CD4-positive, alpha-beta T cell (primary cell): ENCODE measurements around the gene E2F4. TPM values are rescaled to one million over a fixed set of nuclear protein-coding genes. Genes with fewer than 3 reads are reported as not detected.

Source experiments
- ATAC-seq: fragments of 200-7000 bp; cut with Tn5 transposase; one replicate; pipeline ENCODE4 v1.10.0; 2022; ENCODE audit warnings: mild to moderate bottlenecking; ENCODE audit not compliant: poor library complexity
- CTCF ChIA-PET: fragments of 350-600 bp; sonication (Branson Sonifier 250); formaldehyde crosslinking; loops from one replicate; lab custom pipeline; 2021; ENCODE audit warnings: antibody characterized with exemption, inconsistent platforms; lab: Charles Lee
- POLR2A ChIA-PET: fragments of 350-600 bp; sonication (Branson Sonifier 250); formaldehyde crosslinking; loops from one replicate; lab custom pipeline; 2021; ENCODE audit warnings: antibody characterized with exemption, inconsistent platforms; lab: Charles Lee
- DNase-seq, 14 experiments: peaks; one replicate each; pipeline ENCODE4 v3.0.0-alpha.2; 2013 to 2020; ENCODE audit warnings: mixed read lengths in 2 of 14
- H3K27ac ChIP-seq, 2 donors: one replicate each; pipeline versions ENCODE4 v1.5.1 to v1.7.0; 2013; ENCODE audit warnings: low read length in 2 of 2, low read depth in 1 of 2, mild to moderate bottlenecking in 1 of 2
- H3K27me3 ChIP-seq, 2 experiments: 1 replicate in 1 of 2; 2 replicates in 1 of 2; pipeline versions ENCODE4 v1.6.1 to v1.7.0; 2013; ENCODE audit warnings: low read length in 2 of 2, control low read depth in 1 of 2, mild to moderate bottlenecking in 1 of 2, moderate library complexity in 1 of 2; ENCODE audit not compliant: insufficient read depth in 2 of 2, control insufficient read depth in 1 of 2
- H3K36me3 ChIP-seq: one replicate; pipeline ENCODE4 v1.6.1; 2013; ENCODE audit warnings: low read length, control low read depth; ENCODE audit not compliant: insufficient read depth
- H3K4me1 ChIP-seq: one replicate; pipeline ENCODE4 v1.6.1; 2013; ENCODE audit warnings: low read length, control low read depth; ENCODE audit not compliant: insufficient read depth
- H3K4me3 ChIP-seq: one replicate; pipeline ENCODE4 v1.5.1; 2013; ENCODE audit warnings: mild to moderate bottlenecking, low read length, moderate library complexity
- H3K9me3 ChIP-seq, 2 experiments: 1 replicate in 1 of 2; 2 replicates in 1 of 2; pipeline versions ENCODE4 v1.6.1 to v1.7.0; 2013; ENCODE audit warnings: low read length in 2 of 2, mild to moderate bottlenecking in 2 of 2, control low read depth in 1 of 2, moderate library complexity in 1 of 2; ENCODE audit not compliant: control insufficient read depth in 1 of 2, insufficient read depth in 1 of 2
- H3K27ac Mint-ChIP-seq: one replicate; pipeline ENCODE4 v1.8.0; 2020; ENCODE audit warnings: mixed read lengths
- H3K27me3 Mint-ChIP-seq: one replicate; pipeline ENCODE4 v1.8.0; 2021; ENCODE audit warnings: mixed read lengths
- H3K36me3 Mint-ChIP-seq: one replicate; pipeline ENCODE4 v1.8.0; 2021; ENCODE audit warnings: low read depth, mixed read lengths
- H3K4me1 Mint-ChIP-seq: one replicate; pipeline ENCODE4 v1.8.0; 2021; ENCODE audit warnings: low read depth, mixed read lengths
- H3K4me3 Mint-ChIP-seq: one replicate; pipeline ENCODE4 v1.8.0; 2020; ENCODE audit warnings: mild to moderate bottlenecking, mixed read lengths
- H3K9me3 Mint-ChIP-seq: one replicate; pipeline ENCODE4 v1.8.0; 2020; ENCODE audit warnings: mixed read lengths
- intact Hi-C, 2 experiments: fragments of 100-400 bp; cut with DNase I in 1 of 2; cut with micrococcal nuclease in 1 of 2; formaldehyde crosslinking; loops; one replicate each; pipeline versions ENCODE4 v1.15.1 to v1.9.0; 2023 to 2025; cut with DNase I, micrococcal nuclease
- total RNA-seq, 174 experiments: library from RNA in 2 of 174; stranded (reverse) in 2 of 174; gene quantifications; one replicate each; pipeline ENCODE4 v1.2.3 and lab custom pipeline; 2021 to 2026
- TF ChIP-seq, protein P1 (sequence below): fragments of 200-600 bp; IDR thresholded peaks from one replicate; pipeline ENCODE4 v1.8.0; 2022; ENCODE audit warnings: antibody characterized with exemption, mild to moderate bottlenecking

The E2F4 gene
- total RNA-seq, 2 experiments from 2014 or later: 50.9 to 56.1 TPM

DNA sequence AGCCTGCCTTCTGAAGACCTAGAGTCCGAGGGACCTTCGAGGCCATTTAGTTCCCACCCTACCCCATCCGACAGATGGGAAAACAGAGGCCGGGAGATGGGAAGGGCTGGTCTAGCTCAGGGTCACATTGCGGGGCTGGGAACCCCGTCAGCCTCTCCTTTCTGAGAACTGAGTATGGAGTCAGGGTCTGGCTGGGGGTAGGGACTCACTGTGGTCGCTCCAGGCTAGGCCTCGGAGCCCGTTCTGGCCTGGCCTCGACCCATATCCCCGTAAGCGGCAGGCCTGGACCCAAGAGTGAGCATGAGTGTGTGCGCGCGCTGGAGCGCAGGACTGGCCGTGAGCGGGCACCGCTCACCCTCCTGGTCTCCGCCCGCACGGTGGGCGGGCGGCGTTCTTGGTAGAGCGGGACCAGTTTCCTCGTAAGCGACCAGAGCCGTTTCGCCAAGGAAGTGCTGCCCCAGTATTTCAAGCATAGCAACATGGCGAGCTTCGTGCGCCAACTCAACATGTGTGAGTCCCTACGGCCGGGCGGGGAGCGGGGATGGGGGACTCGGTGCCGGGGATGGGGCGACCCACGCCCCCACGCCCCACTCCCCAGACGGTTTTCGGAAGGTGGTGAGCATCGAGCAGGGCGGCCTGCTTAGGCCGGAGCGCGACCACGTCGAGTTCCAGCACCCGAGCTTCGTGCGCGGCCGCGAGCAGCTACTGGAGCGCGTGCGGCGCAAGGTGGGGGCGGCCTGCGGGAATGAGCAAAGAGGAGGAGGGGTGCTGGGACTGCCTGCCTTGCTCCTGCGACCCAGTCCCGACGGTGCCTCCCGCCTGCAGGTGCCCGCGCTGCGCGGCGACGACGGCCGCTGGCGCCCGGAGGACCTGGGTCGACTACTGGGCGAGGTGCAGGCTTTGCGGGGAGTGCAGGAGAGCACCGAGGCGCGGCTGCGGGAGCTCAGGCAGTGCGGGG, 26.6 kb upstream of the E2F4 start:
- POLR2A ChIA-PET: interaction anchor here (1.3 to 2.2 kb wide), 2 partner anchors 10 to 15 kb away, joined by 4 to 8 read pairs; partner anchors contain the start of gene B3GNT9
- TF ChIP-seq, protein P1, sequence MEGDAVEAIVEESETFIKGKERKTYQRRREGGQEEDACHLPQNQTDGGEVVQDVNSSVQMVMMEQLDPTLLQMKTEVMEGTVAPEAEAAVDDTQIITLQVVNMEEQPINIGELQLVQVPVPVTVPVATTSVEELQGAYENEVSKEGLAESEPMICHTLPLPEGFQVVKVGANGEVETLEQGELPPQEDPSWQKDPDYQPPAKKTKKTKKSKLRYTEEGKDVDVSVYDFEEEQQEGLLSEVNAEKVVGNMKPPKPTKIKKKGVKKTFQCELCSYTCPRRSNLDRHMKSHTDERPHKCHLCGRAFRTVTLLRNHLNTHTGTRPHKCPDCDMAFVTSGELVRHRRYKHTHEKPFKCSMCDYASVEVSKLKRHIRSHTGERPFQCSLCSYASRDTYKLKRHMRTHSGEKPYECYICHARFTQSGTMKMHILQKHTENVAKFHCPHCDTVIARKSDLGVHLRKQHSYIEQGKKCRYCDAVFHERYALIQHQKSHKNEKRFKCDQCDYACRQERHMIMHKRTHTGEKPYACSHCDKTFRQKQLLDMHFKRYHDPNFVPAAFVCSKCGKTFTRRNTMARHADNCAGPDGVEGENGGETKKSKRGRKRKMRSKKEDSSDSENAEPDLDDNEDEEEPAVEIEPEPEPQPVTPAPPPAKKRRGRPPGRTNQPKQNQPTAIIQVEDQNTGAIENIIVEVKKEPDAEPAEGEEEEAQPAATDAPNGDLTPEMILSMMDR: no peak
- ATAC-seq (no peak), DNase-seq (peak in 1 of 14 experiments; percentile 27)
- H3K9me3 ChIP-seq: peaks cover 0 to 33% of the 10 kb centered on the region in 2 experiments
- H3K4me3 ChIP-seq: no peak overlapping the region
- Mint-ChIP-seq H3K27me3 (peaks cover 83% of the 10 kb centered on the region), H3K27ac (no peak overlapping the region), H3K36me3 (peaks cover 6% of the 10 kb centered on the region), H3K9me3 (no peaks in the 10 kb centered on the region), H3K4me1 (peaks cover 32% of the 10 kb centered on the region), H3K4me3 (peak overlapping the region; percentile 11)
- peaks cover 73 to 83% of the 10 kb centered on the region in 2 experiments for H3K27me3 ChIP-seq
- intact Hi-C loops: no loop called here
- CTCF ChIA-PET: interaction anchor here (2.7 kb wide), 1 partner anchor 10 kb away, joined by 12 read pairs; no protein-coding TSS in a partner anchor
- no peaks in the 10 kb centered on the region for H3K36me3 ChIP-seq
- H3K27ac ChIP-seq: no peak overlapping the region
- H3K4me1 ChIP-seq: peaks cover 68% of the 10 kb centered on the region

GRCh38 chr16:67166110-67166547, 25.8 kb upstream of the E2F4 start:
- Mint-ChIP-seq H3K27ac (no peak overlapping the region), H3K9me3 (no peaks in the 10 kb centered on the region), H3K4me1 (peaks cover 30% of the 10 kb centered on the region), H3K27me3 (peaks cover 81% of the 10 kb centered on the region), H3K36me3 (no peaks in the 10 kb centered on the region), H3K4me3 (no peak overlapping the region)
- ChIA-PET CTCF (no interaction called here), POLR2A (interaction anchor here (1.2 kb wide), 2 partner anchors 14 to 19 kb away, joined by 4 to 5 read pairs; no protein-coding TSS in a partner anchor)
- no peak overlapping the region for H3K4me3 ChIP-seq
- ATAC-seq (no peak), DNase-seq (peak in 1 of 14 experiments; percentile 11)
- no peaks in the 10 kb centered on the region for H3K36me3 ChIP-seq
- TF ChIP-seq, protein P1: no peak
- intact Hi-C loops: no loop called here
- peaks cover 66% of the 10 kb centered on the region for H3K4me1 ChIP-seq
- peaks cover 0 to 33% of the 10 kb centered on the region in 2 experiments for H3K9me3 ChIP-seq
- peaks cover 78 to 90% of the 10 kb centered on the region in 2 experiments for H3K27me3 ChIP-seq
- H3K27ac ChIP-seq: no peak overlapping the region

DNA sequence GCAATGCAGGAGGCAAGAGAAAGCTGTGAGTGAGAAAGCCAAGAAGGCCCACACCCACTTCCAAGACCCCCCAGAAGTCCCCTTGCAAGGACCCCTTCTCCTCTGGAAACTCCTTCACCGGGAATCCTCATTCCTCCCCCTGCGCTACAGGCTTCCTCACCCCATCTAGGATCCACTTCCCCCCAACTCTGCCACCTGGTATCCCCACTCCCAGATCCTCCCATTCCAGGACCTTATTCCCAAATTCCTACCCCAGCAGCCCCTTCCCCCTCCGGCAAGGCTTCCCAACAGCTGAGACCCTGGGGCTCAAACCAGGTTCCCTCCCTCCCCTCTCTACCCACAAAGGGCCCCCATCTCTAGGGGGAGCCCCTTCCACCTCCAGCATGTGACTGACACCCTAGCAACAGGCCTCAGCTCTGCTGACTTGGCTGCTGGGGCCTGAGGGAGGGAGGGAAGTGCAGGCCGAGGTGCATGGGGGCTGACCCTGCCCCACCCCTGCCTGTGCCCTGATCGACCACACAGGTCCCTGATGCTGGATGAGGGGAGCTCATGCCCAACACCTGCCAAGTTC, 25.3 kb upstream of the E2F4 start:
- H3K36me3 Mint-ChIP-seq: no peaks in the 10 kb centered on the region
- H3K27ac ChIP-seq: no peak overlapping the region
- H3K27ac Mint-ChIP-seq: no peak overlapping the region
- ChIA-PET POLR2A (interaction anchor here (1.2 kb wide), 2 partner anchors 14 to 18 kb away, joined by 4 to 5 read pairs; no protein-coding TSS in a partner anchor), CTCF (no interaction called here)
- H3K4me1 ChIP-seq: peaks cover 61% of the 10 kb centered on the region
- H3K4me3 Mint-ChIP-seq: no peak overlapping the region
- peaks cover 35% of the 10 kb centered on the region for H3K4me1 Mint-ChIP-seq
- intact Hi-C loops: no loop called here
- no peak overlapping the region for H3K4me3 ChIP-seq
- H3K27me3 ChIP-seq: peaks cover 77 to 91% of the 10 kb centered on the region in 2 experiments
- ATAC-seq (no peak), DNase-seq (peak in 1 of 14 experiments; percentile 12)
- H3K36me3 ChIP-seq: no peaks in the 10 kb centered on the region
- peaks cover 82% of the 10 kb centered on the region for H3K27me3 Mint-ChIP-seq
- H3K9me3 Mint-ChIP-seq: no peaks in the 10 kb centered on the region
- H3K9me3 ChIP-seq: peaks cover 0 to 33% of the 10 kb centered on the region in 2 experiments
- TF ChIP-seq, protein P1: no peak
